Esophagus muscularis mucosa (tissue), 4 donors: ENCODE results near the gene SLC2A3.

Experiments
- CTCF ChIP-seq, 3 experiments: fragments of 200-600 bp in 2 of 3; fragments of 450-650 bp in 1 of 3; sonication (generic) in 2 of 3; IDR thresholded peaks; one replicate each; pipeline ENCODE4 v1.5.1; 2017 to 2019; ENCODE audit warnings: antibody characterized with exemption in 3 of 3, mild to moderate bottlenecking in 2 of 3, moderate library complexity in 1 of 3
- EP300 ChIP-seq: sonication (generic); formaldehyde crosslinking; IDR thresholded peaks from one replicate; pipeline ENCODE4 v1.6.1; 2017; ENCODE audit warnings: antibody characterized with exemption
- POLR2AphosphoS5 ChIP-seq, 2 donors: sonication (generic); formaldehyde crosslinking; IDR thresholded peaks; one replicate each; pipeline ENCODE4 v1.6.1; 2017; ENCODE audit warnings: antibody characterized with exemption in 2 of 2

- TF ChIP-seq CTCF (IDR thresholded peaks at IDR 0.05) (no peak), EP300 (no peak), POLR2AphosphoS5 (IDR thresholded peaks at IDR 0.05) (no peak)
Observed at GRCh38 chr12:7927470-7927869, 8.5 kb downstream of the SLC2A3 start.
